ENCODE data around the gene SPIRE1.

Gene SPIRE1

GRCh38 chr18:12432881-12433280 lies 225.0 kb downstream of the SPIRE1 start:
- no peak for DNase-seq (ENCODE audit: low read depth, low spot score)
- TF ChIP-seq CTCF (IDR thresholded peaks at IDR 0.05; ENCODE audit: low read depth, low read length): no peak
- H3K4me3 ChIP-seq (ENCODE audit: low read depth, low read length): no peak overlapping the region
- in situ Hi-C loops (cut with HindIII; ENCODE audit: low sequenced_read_pairs): no loop called here

- no peak for TF ChIP-seq CTCF (IDR thresholded peaks at IDR 0.05; ENCODE audit: low read depth, low read length)
Observed at GRCh38 chr18:12432196-12432595, 225.7 kb downstream of the SPIRE1 start.

GRCh38 chr18:12431561-12431960 lies 226.3 kb downstream of the SPIRE1 start:
- no peak for TF ChIP-seq CTCF (IDR thresholded peaks at IDR 0.05; ENCODE audit: low read depth, low read length)
- in situ Hi-C loops (cut with HindIII; ENCODE audit: low sequenced_read_pairs): no loop called here
- H3K4me3 ChIP-seq (ENCODE audit: low read depth, low read length): no peak overlapping the region
- no peak for DNase-seq (ENCODE audit: low read depth, low spot score)

More at GRCh38 chr18:12432196-12432595, 225.7 kb downstream of the SPIRE1 start:
- in situ Hi-C loops (cut with HindIII; ENCODE audit: low sequenced_read_pairs): no loop called here
- H3K4me3 ChIP-seq (ENCODE audit: low read depth, low read length): no peak overlapping the region
- DNase-seq (ENCODE audit: low read depth, low spot score): no peak

DNA sequence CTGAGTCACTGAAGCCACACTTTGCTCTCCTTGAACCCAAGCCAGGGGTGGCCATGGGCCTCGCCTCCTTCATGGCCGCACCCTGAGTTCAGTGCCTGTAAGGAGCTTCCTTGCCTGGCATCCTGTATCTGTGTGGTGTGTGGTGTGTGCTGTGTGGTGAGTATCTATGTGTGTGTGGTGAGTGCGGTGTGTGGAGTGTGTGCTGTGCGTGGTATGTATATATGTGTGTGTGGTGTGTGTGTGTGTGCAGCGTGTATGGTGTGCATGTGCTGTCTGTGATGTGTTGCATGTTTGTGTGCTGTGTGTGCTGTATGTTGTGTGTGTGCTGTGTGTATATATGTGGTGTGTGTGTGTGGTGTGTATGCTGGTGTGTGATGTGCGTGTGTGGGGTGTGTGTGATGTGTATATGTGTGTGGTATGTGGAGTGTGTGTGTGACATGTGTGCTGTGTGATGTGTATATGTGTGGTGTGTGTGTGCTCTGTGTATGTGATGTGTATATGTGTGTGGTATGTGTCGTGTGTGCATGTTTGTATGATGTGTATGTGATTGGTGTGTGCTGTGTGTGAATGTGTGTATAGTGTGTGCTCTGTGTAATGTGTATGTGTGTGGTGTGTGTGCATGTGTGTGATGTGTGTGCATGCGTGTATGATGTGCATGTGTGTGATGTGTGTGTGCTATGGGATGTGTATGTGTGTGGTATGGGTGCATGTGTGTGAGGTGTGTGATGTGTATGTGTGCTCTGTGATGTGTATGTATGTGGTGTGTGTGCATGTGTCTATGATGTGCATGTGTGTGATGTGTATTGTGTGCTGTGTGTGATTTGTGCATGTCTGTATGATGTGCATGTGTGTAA lies 227.5 kb downstream of the SPIRE1 start:
- TF ChIP-seq CTCF (IDR thresholded peaks at IDR 0.05; ENCODE audit: low read depth, low read length): no peak
- in situ Hi-C loops (cut with HindIII; ENCODE audit: low sequenced_read_pairs): no loop called here
- H3K4me3 ChIP-seq (ENCODE audit: low read depth, low read length): no peak overlapping the region
- no peak for DNase-seq (ENCODE audit: low read depth, low spot score)

DNA sequence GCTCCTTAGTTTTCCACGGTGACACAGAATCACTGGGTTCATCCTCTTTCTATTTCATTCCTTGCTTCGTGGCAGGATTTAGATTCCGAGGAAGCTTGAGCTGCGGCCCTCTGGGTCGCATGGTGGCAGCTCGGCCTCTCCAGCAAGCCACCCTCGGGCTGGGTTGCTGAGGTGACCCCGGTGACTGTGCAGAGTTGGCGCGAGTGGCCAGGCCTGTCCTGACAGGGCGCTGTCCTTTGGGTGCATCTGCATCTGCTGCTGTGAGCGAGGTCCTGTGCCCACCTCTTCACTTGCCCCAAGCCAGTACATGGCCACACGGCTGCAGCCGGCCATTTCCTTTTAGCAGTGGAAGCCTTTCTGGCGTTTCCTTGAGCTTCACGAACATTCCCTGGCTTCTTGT lies 228.4 kb downstream of the SPIRE1 start:
- TF ChIP-seq CTCF (IDR thresholded peaks at IDR 0.05; ENCODE audit: low read depth, low read length): no peak
- no peak for DNase-seq (ENCODE audit: low read depth, low spot score)
- in situ Hi-C loops (cut with HindIII; ENCODE audit: low sequenced_read_pairs): no loop called here
- no peak overlapping the region for H3K4me3 ChIP-seq (ENCODE audit: low read depth, low read length)

DNA sequence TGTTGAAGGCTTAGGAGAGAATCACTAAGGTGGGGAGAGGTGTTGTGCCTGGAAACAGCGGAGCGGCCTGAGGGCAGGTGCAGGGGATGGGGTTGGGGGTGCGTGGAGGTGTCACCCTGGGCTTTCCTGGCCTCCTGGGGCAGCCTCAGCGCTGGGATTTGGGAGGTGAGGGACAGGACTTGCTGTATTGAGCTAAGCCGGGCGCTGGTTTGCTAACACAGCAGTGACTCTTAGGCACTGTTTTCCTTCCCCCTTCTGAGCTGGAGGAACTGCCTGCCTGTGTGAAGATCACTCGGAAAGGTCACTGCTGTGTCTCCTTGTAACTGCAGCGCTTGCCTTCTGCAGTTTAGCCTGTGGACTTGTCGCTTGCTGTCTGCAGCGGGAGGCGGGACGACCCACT lies 229.0 kb downstream of the SPIRE1 start:
- TF ChIP-seq CTCF (IDR thresholded peaks at IDR 0.05; ENCODE audit: low read depth, low read length): no peak
- DNase-seq (ENCODE audit: low read depth, low spot score): no peak
- no peak overlapping the region for H3K4me3 ChIP-seq (ENCODE audit: low read depth, low read length)
- in situ Hi-C loops (cut with HindIII; ENCODE audit: low sequenced_read_pairs): no loop called here

All from astrocyte of the spinal cord (primary cell).